Naive thymus-derived CD4-positive, alpha-beta T cell (primary cell): ENCODE data around the gene ZNF225. TPM values are rescaled to one million over a fixed set of nuclear protein-coding genes. Genes with fewer than 3 reads are reported as not detected.
"Not testable (repeated sequence)": the region's sequence is repeated elsewhere in the genome, so short reads cannot be mapped to it uniquely, and the experiment has no call there.

ENCODE experiments used
- ATAC-seq: fragments of 150-1000 bp; cut with Tn5 transposase; 2 replicates; pipeline ENCODE4 v1.10.0; 2021; ENCODE audit warnings: mild to moderate bottlenecking, moderate library complexity
- CTCF ChIA-PET: fragments of 350-600 bp; sonication (Branson Sonifier 250); formaldehyde crosslinking; loops from one replicate; lab custom pipeline; 2021; ENCODE audit warnings: antibody characterized with exemption; lab: Charles Lee
- POLR2A ChIA-PET: fragments of 350-600 bp; sonication (Branson Sonifier 250); formaldehyde crosslinking; loops from one replicate; lab custom pipeline; 2021; ENCODE audit warnings: antibody characterized with exemption, inconsistent platforms; lab: Charles Lee
- DNase-seq, 9 donors: peaks; one replicate each; pipeline versions ENCODE4 v3.0.0 to v3.0.0-alpha.2; 2020 to 2022; ENCODE audit warnings: mixed read lengths in 1 of 9
- H3K27ac ChIP-seq: one replicate; pipeline ENCODE4 v1.7.0; 2013; ENCODE audit warnings: mild to moderate bottlenecking, low read depth, low read length, moderate library complexity
- H3K27me3 ChIP-seq, 2 donors: one replicate each; pipeline ENCODE4 v1.7.0; 2013; ENCODE audit warnings: low read length in 2 of 2, mild to moderate bottlenecking in 2 of 2, moderate library complexity in 2 of 2; ENCODE audit not compliant: control insufficient read depth in 2 of 2, insufficient read depth in 2 of 2
- H3K36me3 ChIP-seq, 3 experiments: 1 replicate in 2 of 3; 2 replicates in 1 of 3; pipeline ENCODE4 v1.7.0; 2013; ENCODE audit warnings: low read length in 3 of 3, mild to moderate bottlenecking in 3 of 3, moderate library complexity in 1 of 3; ENCODE audit not compliant: insufficient read depth in 3 of 3, control insufficient read depth in 2 of 3
- H3K4me1 ChIP-seq, 2 donors: one replicate each; pipeline ENCODE4 v1.7.0; 2013; ENCODE audit warnings: low read length in 2 of 2, mild to moderate bottlenecking in 2 of 2, moderate library complexity in 1 of 2; ENCODE audit not compliant: control insufficient read depth in 2 of 2, insufficient read depth in 2 of 2
- H3K4me3 ChIP-seq: 2 replicates; pipeline ENCODE4 v1.7.0; 2013; ENCODE audit warnings: mild to moderate bottlenecking, low read length
- H3K9me3 ChIP-seq, 3 experiments: 1 replicate in 2 of 3; 2 replicates in 1 of 3; pipeline ENCODE4 v1.7.0; 2013; ENCODE audit warnings: low read length in 3 of 3; ENCODE audit not compliant: control insufficient read depth in 2 of 3
- H3K27ac Mint-ChIP-seq, 9 donors: one replicate each; pipeline ENCODE4 v1.8.0; 2020 to 2022; ENCODE audit warnings: mixed read lengths in 9 of 9, mild to moderate bottlenecking in 8 of 9, moderate library complexity in 5 of 9, inconsistent platforms in 2 of 9
- H3K27me3 Mint-ChIP-seq, 5 donors: one replicate each; pipeline ENCODE4 v1.8.0; 2021 to 2022; ENCODE audit warnings: mixed read lengths in 5 of 5, mild to moderate bottlenecking in 1 of 5
- H3K36me3 Mint-ChIP-seq, 5 donors: one replicate each; pipeline ENCODE4 v1.8.0; 2020 to 2022; ENCODE audit warnings: mixed read lengths in 5 of 5, mild to moderate bottlenecking in 3 of 5, inconsistent platforms in 1 of 5
- H3K4me1 Mint-ChIP-seq, 7 donors: one replicate each; pipeline ENCODE4 v1.8.0; 2020 to 2022; ENCODE audit warnings: mixed read lengths in 7 of 7, mild to moderate bottlenecking in 3 of 7, inconsistent platforms in 1 of 7
- H3K4me3 Mint-ChIP-seq, 10 donors: one replicate each; pipeline ENCODE4 v1.8.0; 2020 to 2022; ENCODE audit warnings: mild to moderate bottlenecking in 10 of 10, mixed read lengths in 10 of 10, moderate library complexity in 6 of 10, inconsistent platforms in 2 of 10
- H3K9me3 Mint-ChIP-seq, 11 donors: one replicate each; pipeline ENCODE4 v1.8.0; 2020 to 2022; ENCODE audit warnings: mixed read lengths in 11 of 11, mild to moderate bottlenecking in 4 of 11, inconsistent platforms in 1 of 11, moderate library complexity in 1 of 11
- intact Hi-C, 2 donors: fragments of 100-400 bp; cut with micrococcal nuclease; formaldehyde crosslinking; loops; one replicate each; pipeline ENCODE4 v1.15.1; 2023
- polyA plus RNA-seq, 2 donors: library from polyadenylated mRNA; unstranded; fragments of 300-500 nt; fragmentation: Illumina TruSeq; gene quantifications; one replicate each; pipeline ENCODE4 v1.2.3, GENCODE V29; 2021
- total RNA-seq, 6 experiments: library from RNA in 5 of 6; stranded (reverse) in 5 of 6; gene quantifications; 1 replicate in 5 of 6; 2 replicates in 1 of 6; pipeline ENCODE4 v1.2.3 and lab custom pipeline; 2021 to 2026

The ZNF225 gene
- total and polyA plus RNA-seq, 7 experiments from 2014 or later, result 0.69 to 13.0 (median 5.1) TPM

- Mint-ChIP-seq H3K27me3 (no peaks in the 10 kb centered on the region), H3K27ac (peak overlapping the region; percentile 82 to 97 (median 88)), H3K4me3 (peak overlapping the region; percentile 95 to 100 (median 99)), H3K36me3 (peaks cover 6 to 47% (median 35%) of the 10 kb centered on the region in 5 donors), H3K4me1 (peaks cover 16 to 38% (median 31%) of the 10 kb centered on the region in 7 donors), H3K9me3 (peaks cover 4 to 51% (median 31%) of the 10 kb centered on the region in 11 donors)
- ChIA-PET POLR2A (no interaction called here), CTCF (no interaction called here)
- Histone ChIP-seq H3K36me3 (peaks cover 2 to 23% (median 4%) of the 10 kb centered on the region in 3 experiments), H3K9me3 (peaks cover 7 to 34% (median 12%) of the 10 kb centered on the region in 3 experiments), H3K4me3 (peak overlapping the region; percentile 89), H3K27me3 (no peaks in the 10 kb centered on the region), H3K4me1 (peaks cover 3 to 8% of the 10 kb centered on the region in 2 donors), H3K27ac (peak overlapping the region; percentile 68)
- ATAC-seq (no peak), DNase-seq (no peak)
- intact Hi-C loops, result loop anchor here (1.0 to 2.0 kb wide), 15 partner anchors 18 to 388 kb away; partner anchors contain the start of genes ZNF224 (in 2 of the 2), ZNF227 (in 2 of the 2), ZNF230 (in 2 of the 2) and ZNF234 (in 2 of the 2)
Measured at GRCh38 chr19:44112802-44113137, 429 bp upstream of the ZNF225 start.

- Mint-ChIP-seq H3K27ac (peak overlapping the region; percentile 22 to 97 (median 86)), H3K9me3 (peaks cover 4 to 40% (median 23%) of the 10 kb centered on the region in 11 donors), H3K27me3 (no peaks in the 10 kb centered on the region), H3K36me3 (peaks cover 12 to 45% (median 39%) of the 10 kb centered on the region in 5 donors), H3K4me3 (peak overlapping the region; percentile 95 to 100 (median 99)), H3K4me1 (peaks cover 16 to 38% (median 31%) of the 10 kb centered on the region in 7 donors)
- Histone ChIP-seq H3K4me1 (peaks cover 3 to 8% of the 10 kb centered on the region in 2 donors), H3K4me3 (peak overlapping the region; percentile 89), H3K27me3 (no peaks in the 10 kb centered on the region), H3K27ac (peak overlapping the region; percentile 68), H3K9me3 (peaks cover 0 to 25% (median 5%) of the 10 kb centered on the region in 3 experiments), H3K36me3 (peaks cover 2 to 32% (median 4%) of the 10 kb centered on the region in 3 experiments)
- POLR2A ChIA-PET, result interaction anchor here (0.8 to 1.4 kb wide), 4 partner anchors 27 to 188 kb away, joined by 3 to 4 read pairs (median 4); partner anchors contain the start of gene ZNF227
- ATAC-seq, result no peak
- intact Hi-C loops, result loop anchor here (1.0 to 2.0 kb wide), 15 partner anchors 20 to 386 kb away; partner anchors contain the start of genes ZNF224 (in 2 of the 2), ZNF227 (in 2 of the 2), ZNF230 (in 2 of the 2) and ZNF234 (in 2 of the 2)
- CTCF ChIA-PET, result interaction anchor here (0.5 kb wide), 1 partner anchor 336 kb away, joined by 5 read pairs; no protein-coding TSS in a partner anchor
- peak in 1 of 9 donors; percentile 1 for DNase-seq
Measured at GRCh38 chr19:44113784-44114390, 688 bp downstream of the ZNF225 start.

GRCh38 chr19:44121162-44121561 lies 8.0 kb downstream of the ZNF225 start:
- H3K9me3 Mint-ChIP-seq, result peaks cover 9 to 68% (median 56%) of the 10 kb centered on the region in 11 donors
- H3K27me3 ChIP-seq, H3K4me1 ChIP-seq, H3K4me3 Mint-ChIP-seq, H3K4me3 ChIP-seq, H3K27me3 Mint-ChIP-seq, H3K27ac ChIP-seq, H3K9me3 ChIP-seq, DNase-seq, ATAC-seq, POLR2A ChIA-PET, CTCF ChIA-PET, H3K27ac Mint-ChIP-seq, intact Hi-C loops: not testable (repeated sequence)
- H3K36me3 ChIP-seq, result peaks cover 7 to 75% (median 22%) of the 10 kb centered on the region in 3 experiments
- peaks cover 19 to 95% (median 85%) of the 10 kb centered on the region in 5 donors for H3K36me3 Mint-ChIP-seq
- H3K4me1 Mint-ChIP-seq, result peaks cover 0 to 10% (median 5%) of the 10 kb centered on the region in 7 donors

GRCh38 chr19:44131955-44132354 lies 18.8 kb downstream of the ZNF225 start:
- H3K27ac Mint-ChIP-seq, result no peak overlapping the region
- CTCF ChIA-PET, result no interaction called here
- Histone ChIP-seq H3K9me3 (peaks cover 0 to 44% (median 15%) of the 10 kb centered on the region in 3 experiments), H3K4me3 (no peak overlapping the region), H3K36me3 (peaks cover 2 to 46% (median 19%) of the 10 kb centered on the region in 3 experiments), H3K27ac (no peak overlapping the region), H3K4me1 (no peaks in the 10 kb centered on the region), H3K27me3 (no peaks in the 10 kb centered on the region)
- H3K36me3 Mint-ChIP-seq, result peaks cover 11 to 43% (median 19%) of the 10 kb centered on the region in 5 donors
- DNase-seq, result no peak
- ATAC-seq, result no peak
- no peak overlapping the region for H3K4me3 Mint-ChIP-seq
- no peaks in the 10 kb centered on the region for H3K27me3 Mint-ChIP-seq
- POLR2A ChIA-PET, result no interaction called here
- peaks cover 0 to 60% (median 31%) of the 10 kb centered on the region in 11 donors for H3K9me3 Mint-ChIP-seq
- intact Hi-C loops, result no loop called here
- H3K4me1 Mint-ChIP-seq, result no peaks in the 10 kb centered on the region

- Mint-ChIP-seq H3K4me1 (peaks cover 14 to 30% (median 25%) of the 10 kb centered on the region in 7 donors), H3K27ac (peak within 1 kb of the TSS; percentile 64 to 94 (median 88)), H3K36me3 (peaks cover 12 to 37% (median 30%) of the 10 kb centered on the region in 5 donors), H3K4me3 (peak within 1 kb of the TSS; percentile 90 to 97 (median 96)), H3K27me3 (no peaks in the 10 kb centered on the region), H3K9me3 (peaks cover 0 to 37% (median 13%) of the 10 kb centered on the region in 11 donors)
- no peaks in the 10 kb centered on the region for H3K27me3 ChIP-seq
- peaks cover 0 to 12% of the 10 kb centered on the region in 2 donors for H3K4me1 ChIP-seq
- peaks cover 0 to 29% (median 0%) of the 10 kb centered on the region in 3 experiments for H3K36me3 ChIP-seq
- DNase-seq, result peak; percentile 29 to 69 (median 56)
- peak within 1 kb of the TSS; percentile 77 for H3K27ac ChIP-seq
- ChIA-PET POLR2A (interaction anchor here (0.7 to 2.2 kb wide), 6 partner anchors 23 to 90 kb away, joined by 3 to 9 read pairs (median 4); partner anchors contain the start of genes ZNF225 and ZNF226), CTCF (no interaction called here)
- H3K9me3 ChIP-seq, result no peaks in the 10 kb centered on the region
- ATAC-seq, result peak; percentile 92
- peak within 1 kb of the TSS; percentile 80 for H3K4me3 ChIP-seq
- intact Hi-C loops, result loop anchor here (1.0 to 2.0 kb wide), 10 partner anchors 23 to 139 kb away; partner anchors contain the start of genes ZNF225 (in 2 of the 2), ZNF284 (in 2 of the 2), ZNF222 (in 1 of the 2) and ZNF224 (in 1 of the 2)
Measured at GRCh38 chr19:44141191-44142058, 28.2 kb downstream of the ZNF225 start, which contains the start of gene ZNF234. Gene ZNF234 (plus strand): TSS chr19:44141554. CDS start chr19:44144633, 3,079 bp downstream.

- no peak for DNase-seq
- Histone ChIP-seq H3K27me3 (no peaks in the 10 kb centered on the region), H3K4me3 (peak overlapping the region; percentile 80), H3K36me3 (peaks cover 0 to 29% (median 0%) of the 10 kb centered on the region in 3 experiments), H3K9me3 (no peaks in the 10 kb centered on the region), H3K27ac (peak overlapping the region; percentile 77), H3K4me1 (peaks cover 0 to 12% of the 10 kb centered on the region in 2 donors)
- POLR2A ChIA-PET, result interaction anchor here (0.6 to 2.2 kb wide), 5 partner anchors 23 to 91 kb away, joined by 3 to 9 read pairs (median 3); partner anchors contain the start of gene ZNF226
- intact Hi-C loops, result no loop called here
- CTCF ChIA-PET, result no interaction called here
- peaks cover 14 to 30% (median 25%) of the 10 kb centered on the region in 7 donors for H3K4me1 Mint-ChIP-seq
- peak overlapping the region; percentile 90 to 97 (median 96) for H3K4me3 Mint-ChIP-seq
- H3K9me3 Mint-ChIP-seq, result peaks cover 0 to 38% (median 11%) of the 10 kb centered on the region in 11 donors
- H3K27ac Mint-ChIP-seq, result peak overlapping the region; percentile 64 to 94 (median 88)
- H3K27me3 Mint-ChIP-seq, result no peaks in the 10 kb centered on the region
- ATAC-seq, result no peak
- peaks cover 12 to 37% (median 28%) of the 10 kb centered on the region in 5 donors for H3K36me3 Mint-ChIP-seq
Measured at GRCh38 chr19:44142059-44142433, 28.8 kb downstream of the ZNF225 start.
